Measurements from ENCODE around the gene TRIOBP.

The TRIOBP gene

GRCh38 chr22:37806409-37807333 is 109.8 kb downstream of the TRIOBP start:
- DNase-seq = no peak

- peak; percentile 81 for DNase-seq
Measured at GRCh38 chr22:37807410-37808293, 110.8 kb downstream of the TRIOBP start, which contains the start of gene GCAT. Gene GCAT, plus strand, starts transcription at chr22:37807934. Its CDS starts 34 bp downstream, at chr22:37807968.

GRCh38 chr22:37808294-37808657 is 111.4 kb downstream of the TRIOBP start:
- no peak for DNase-seq

GRCh38 chr22:37809672-37810333 is 113.0 kb downstream of the TRIOBP start:
- no peak for DNase-seq

GRCh38 chr22:37811867-37812266 is 115.0 kb downstream of the TRIOBP start:
- no peak for DNase-seq

GRCh38 chr22:37812869-37813678 is 116.2 kb downstream of the TRIOBP start:
- no peak for DNase-seq

GRCh38 chr22:37815593-37815992 is 118.7 kb downstream of the TRIOBP start:
- no peak for DNase-seq

- DNase-seq = no peak
Measured at GRCh38 chr22:37816543-37817180, 119.8 kb downstream of the TRIOBP start.

GRCh38 chr22:37817705-37818408 is 121.0 kb downstream of the TRIOBP start:
- peak; percentile 87 for DNase-seq

- peak; percentile 70 for DNase-seq
Measured at GRCh38 chr22:37818409-37819104, 121.7 kb downstream of the TRIOBP start.

GRCh38 chr22:37819105-37819433 is 122.2 kb downstream of the TRIOBP start:
- no peak for DNase-seq

GRCh38 chr22:37820350-37820749 is 123.5 kb downstream of the TRIOBP start:
- no peak for DNase-seq

- no peak for DNase-seq
Measured at GRCh38 chr22:37822079-37822833, 125.4 kb downstream of the TRIOBP start.

- DNase-seq = no peak
Measured at GRCh38 chr22:37823134-37823985, 126.5 kb downstream of the TRIOBP start, which contains the start of gene GALR3. Gene GALR3, plus strand, starts transcription at chr22:37823382. Its CDS starts 25 bp downstream, at chr22:37823407.

GRCh38 chr22:37824674-37825641 is 128.1 kb downstream of the TRIOBP start:
- DNase-seq = no peak
